Measurements from ENCODE around the gene USP43.

Gene USP43

GRCh38 chr17:9646546-9646885 lies 1.2 kb downstream of the USP43 start:
- H3K27ac ChIP-seq (ENCODE audit: extremely low read depth, low read depth, low read length), result peak overlapping the region; percentile 85; the same call in 1 of the 2 replicates
- peak overlapping the region; percentile 70 for H3K4me3 ChIP-seq (ENCODE audit: low read depth, low read length)
- ChIA-PET POLR2A (interaction anchor here (2.0 kb wide), 1 partner anchor 71 kb away, joined by 14 read pairs; the partner anchor contains the start of gene STX8), CTCF (interaction anchor here (0.8 to 2.3 kb wide), 4 partner anchors 29 to 99 kb away, joined by 3 to 17 read pairs (median 3); partner anchors contain the start of gene CFAP52)
- H3K9me3 ChIP-seq (ENCODE audit: control insufficient read depth, insufficient read depth, low read depth, low read length), result no peaks in the 10 kb centered on the region
- H3K36me3 ChIP-seq (ENCODE audit: control insufficient read depth in 2 of 2, insufficient read depth in 1 of 2, low read length in 2 of 2), result no peaks in the 10 kb centered on the region; a peak in 1 of 3 replicates
- no peak for TF ChIP-seq ZNF792 (tag by site-specific recombination; IDR thresholded peaks at IDR 0.05)
- no peak for TF ChIP-seq ZSCAN5A (tag by site-specific recombination; IDR thresholded peaks at IDR 0.05)
- TF ChIP-seq SCRT2 (tag by site-specific recombination; IDR thresholded peaks at IDR 0.05), result peak; percentile 6; the same call in 1 of the 2 replicates
- TF ChIP-seq ZBTB7A (tag by site-specific recombination; IDR thresholded peaks at IDR 0.05; ENCODE audit: low read depth), result no peak
- TF ChIP-seq ZNF600 (tag by site-specific recombination; IDR thresholded peaks at IDR 0.05), result 0 out of 2 replicates have a peak, but pooled peaks have one; percentile 9
- TF ChIP-seq ZBTB17 (tag by site-specific recombination; IDR thresholded peaks at IDR 0.05), result peak; percentile 2; the same call in 1 of the 2 replicates
- H3K4me1 ChIP-seq (ENCODE audit: control insufficient read depth, insufficient read depth, low read length), result peaks cover 11% of the 10 kb centered on the region

- ChIA-PET POLR2A (interaction anchor here (2.0 kb wide), 1 partner anchor 72 kb away, joined by 14 read pairs; the partner anchor contains the start of gene STX8), CTCF (interaction anchor here (2.3 kb wide), 1 partner anchor 70 kb away, joined by 17 read pairs; the partner anchor contains the start of gene CFAP52)
- Histone ChIP-seq H3K27ac (ENCODE audit: extremely low read depth, low read depth, low read length) (no peak overlapping the region), H3K4me1 (ENCODE audit: control insufficient read depth, insufficient read depth, low read length) (peaks cover 11% of the 10 kb centered on the region), H3K9me3 (ENCODE audit: control insufficient read depth, insufficient read depth, low read depth, low read length) (no peaks in the 10 kb centered on the region), H3K36me3 (ENCODE audit: control insufficient read depth in 2 of 2, insufficient read depth in 1 of 2, low read length in 2 of 2) (no peaks in the 10 kb centered on the region; a peak in 1 of 3 replicates), H3K4me3 (ENCODE audit: low read depth, low read length) (no peak overlapping the region)
- TF ChIP-seq ZNF362 (tag by site-specific recombination; IDR thresholded peaks at IDR 0.05) (0 out of 2 replicates have a peak, but pooled peaks have one; percentile 43), ZNF449 (tag by site-specific recombination; IDR thresholded peaks at IDR 0.05) (no peak)
Measured at GRCh38 chr17:9647014-9647413, 1.7 kb downstream of the USP43 start.

- Histone ChIP-seq H3K4me1 (ENCODE audit: control insufficient read depth, insufficient read depth, low read length) (peaks cover 11% of the 10 kb centered on the region), H3K4me3 (ENCODE audit: low read depth, low read length) (no peak overlapping the region), H3K36me3 (ENCODE audit: control insufficient read depth in 2 of 2, insufficient read depth in 1 of 2, low read length in 2 of 2) (no peaks in the 10 kb centered on the region; a peak in 1 of 3 replicates), H3K9me3 (ENCODE audit: control insufficient read depth, insufficient read depth, low read depth, low read length) (no peaks in the 10 kb centered on the region), H3K27ac (ENCODE audit: extremely low read depth, low read depth, low read length) (no peak overlapping the region)
- ChIA-PET POLR2A (interaction anchor here (0.6 to 0.8 kb wide), 3 partner anchors 63 to 466 kb away, joined by 3 read pairs; partner anchors contain the start of gene STX8), CTCF (interaction anchor here (0.6 to 1.5 kb wide), 7 partner anchors 9 to 356 kb away, joined by 3 to 6 read pairs (median 3); no protein-coding TSS in a partner anchor)
- TF ChIP-seq ZFP69B (tag by site-specific recombination; IDR thresholded peaks at IDR 0.05) (no peak), KLF8 (tag by site-specific recombination; IDR thresholded peaks at IDR 0.05) (no peak), ZNF366 (tag by site-specific recombination; conservative IDR thresholded peaks at IDR 0.05) (peak; percentile 91), PRDM1 (tag by site-specific recombination; IDR thresholded peaks at IDR 0.05) (peak; percentile 97), SCRT1 (tag by site-specific recombination; IDR thresholded peaks at IDR 0.05; ENCODE audit: borderline replicate concordance) (no peak), ZNF596 (tag by site-specific recombination; IDR thresholded peaks at IDR 0.05) (peak; percentile 94), ZBTB20 (tag by site-specific recombination; IDR thresholded peaks at IDR 0.05) (0 out of 2 replicates have a peak, but pooled peaks have one; percentile 54), ZSCAN4 (tag by site-specific recombination; IDR thresholded peaks at IDR 0.05) (no peak), ZSCAN30 (tag by site-specific recombination; IDR thresholded peaks at IDR 0.05) (no peak), ZFP41 (tag by site-specific recombination; IDR thresholded peaks at IDR 0.05; ENCODE audit: borderline replicate concordance) (no peak)
Measured at GRCh38 chr17:9648521-9649110, 3.3 kb downstream of the USP43 start.

Data from HEK293 (cell line).